Kidney (tissue), 14 donors: ENCODE measurements around the gene CTDNEP1. TPM values are rescaled to one million over a fixed set of nuclear protein-coding genes. Genes with fewer than 3 reads are reported as not detected.
A peak's percentile ranks its signal among the peaks of the same experiment; 100 is the strongest.

Experiments used
- DNase-seq, 5 donors: peaks; one replicate each; pipeline ENCODE4 v3.0.0-alpha.2; 2013 to 2020
- FAIRE-seq: peaks from 2 replicates; lab custom pipeline; 2012; peaks lifted over from hg19 to GRCh38; lab: Jason Lieb, UNC
- H3K27ac ChIP-seq, 2 donors: one replicate each; pipeline ENCODE4 v1.7.0; 2013; ENCODE audit warnings: low read depth in 2 of 2, low read length in 2 of 2, inconsistent platforms in 1 of 2
- H3K27me3 ChIP-seq: one replicate; pipeline ENCODE4 v1.7.1; 2013; ENCODE audit warnings: low read length, inconsistent platforms; ENCODE audit not compliant: control insufficient read depth, insufficient read depth
- H3K36me3 ChIP-seq, 3 donors: one replicate each; pipeline versions ENCODE4 v1.7.0 to v1.7.1; 2013; ENCODE audit warnings: low read length in 3 of 3, control low read depth in 1 of 3, inconsistent platforms in 1 of 3; ENCODE audit not compliant: insufficient read depth in 3 of 3, control insufficient read depth in 2 of 3
- H3K4me1 ChIP-seq, 3 donors: one replicate each; pipeline versions ENCODE4 v1.7.0 to v1.7.1; 2013; ENCODE audit warnings: low read length in 3 of 3, inconsistent platforms in 1 of 3, low read depth in 1 of 3; ENCODE audit not compliant: control insufficient read depth in 2 of 3, insufficient read depth in 2 of 3
- H3K4me3 ChIP-seq, 3 donors: one replicate each; pipeline versions ENCODE4 v1.7.0 to v1.8.1; 2013; ENCODE audit warnings: low read length in 3 of 3, control low read depth in 1 of 3, inconsistent platforms in 1 of 3
- H3K9ac ChIP-seq, 3 donors: one replicate each; pipeline versions ENCODE4 v1.7.0 to v1.7.1; 2013; ENCODE audit warnings: low read length in 3 of 3, control low read depth in 1 of 3, inconsistent platforms in 1 of 3
- H3K9me3 ChIP-seq, 3 donors: one replicate each; pipeline versions ENCODE4 v1.7.0 to v1.7.1; 2013; ENCODE audit warnings: low read length in 3 of 3, control low read depth in 1 of 3, inconsistent platforms in 1 of 3; ENCODE audit not compliant: control insufficient read depth in 2 of 3, insufficient read depth in 1 of 3
- CTCF ChIP-seq: IDR thresholded peaks from 3 replicates; pipeline ENCODE4 v1.5.1; 2012; ENCODE audit warnings: mild to moderate bottlenecking, moderate library complexity, borderline replicate concordance; ENCODE audit not compliant: insufficient read depth; ENCODE audit errors: extremely low read depth
- intact Hi-C: fragments of 100-400 bp; cut with DNase I; formaldehyde crosslinking; loops from one replicate; pipeline ENCODE4 v1.11.1; 2022
- polyA plus RNA-seq: library from polyadenylated mRNA; stranded (reverse); fragments of 350-450 nt; fragmentation: Illumina TruSeq; extraction: RNeasy Lipid Tissue Mini Kit (QIAGEN cat#74804); gene quantifications from one replicate; pipeline ENCODE4 v1.2.3, GENCODE V29; 2014; ENCODE audit warnings: low read depth, low replicate concordance; ENCODE audit not compliant: insufficient read depth
- total RNA-seq: library from RNA; stranded (reverse); fragmentation: NEBNext Ultra II Directional; extraction: Animal tissue kit (Norgen Biotek cat#: 25700); gene quantifications from one replicate; pipeline ENCODE4 v1.2.1, GENCODE V29; 2021
- donor health status: control.
- donor health status: control.
- donor health status: control.
- donor health status: control.
- donor health status: control.
- donor health status: DM: yes; HTN: yes; CAD: no.
- donor health status: Normal renal cell carcinoma (clear cell type).

CTDNEP1 gene
- total and polyA plus RNA-seq, 2 donors from 2014 or later, result 113 to 124 TPM

- Histone ChIP-seq H3K27me3 (no peaks in the 10 kb centered on the region), H3K9me3 (no peaks in the 10 kb centered on the region), H3K27ac (peak within 1 kb of the TSS; percentile 97 to 99), H3K4me3 (peak within 1 kb of the TSS; percentile 86 to 99 (median 99)), H3K9ac (peak within 1 kb of the TSS; percentile 89 to 100 (median 97)), H3K4me1 (peaks cover 10 to 26% (median 20%) of the 10 kb centered on the region in 3 donors), H3K36me3 (peaks cover 14 to 26% (median 22%) of the 10 kb centered on the region in 3 donors)
- intact Hi-C loops, result no loop called here
- TF ChIP-seq CTCF, result no peak
- FAIRE-seq (no peak), DNase-seq (peak; percentile 96 to 98 (median 97))
These were observed 9.5 kb downstream of the CTDNEP1 start, which contains the start of gene GABARAP for GRCh38 chr17:7241783-7242716. Gene GABARAP, minus strand, starts transcription at chr17:7242449. Its CDS starts 119 bp downstream, at chr17:7242330.

- Histone ChIP-seq H3K4me3 (peak overlapping the region; percentile 86 to 99 (median 99)), H3K27ac (peak overlapping the region; percentile 97 to 99), H3K9ac (peak overlapping the region; percentile 89 to 100 (median 92)), H3K27me3 (no peaks in the 10 kb centered on the region), H3K36me3 (peaks cover 13 to 25% (median 17%) of the 10 kb centered on the region in 3 donors), H3K9me3 (no peaks in the 10 kb centered on the region), H3K4me1 (peaks cover 10 to 26% (median 20%) of the 10 kb centered on the region in 3 donors)
- FAIRE-seq, result no peak
- no peak for TF ChIP-seq CTCF
- DNase-seq, result peak in 2 of 5 donors; percentile 55
- intact Hi-C loops, result no loop called here
These were observed 10.3 kb downstream of the CTDNEP1 start for GRCh38 chr17:7241090-7241733.

GRCh38 chr17:7240375-7240774 lies 11.2 kb downstream of the CTDNEP1 start:
- DNase-seq (no peak), FAIRE-seq (no peak)
- no peak for TF ChIP-seq CTCF
- Histone ChIP-seq H3K9me3 (no peaks in the 10 kb centered on the region), H3K27ac (peak overlapping the region in 1 of 2 donors; percentile 97), H3K4me1 (peaks cover 10 to 31% (median 20%) of the 10 kb centered on the region in 3 donors), H3K4me3 (peak overlapping the region; percentile 35 to 99 (median 86)), H3K36me3 (peaks cover 7 to 24% (median 14%) of the 10 kb centered on the region in 3 donors), H3K27me3 (no peaks in the 10 kb centered on the region), H3K9ac (peak overlapping the region in 1 of 3 donors; percentile 89)
- intact Hi-C loops, result no loop called here
